ENCODE data around the gene F7. TPM values are rescaled to one million over a fixed set of nuclear protein-coding genes. Genes with fewer than 3 reads are reported as not detected.

Gene F7
- total RNA-seq, 2 donors from 2014 or later: not detected

GRCh38 chr13:113095146-113096051, 10.2 kb upstream of the F7 start:
- ATAC-seq (no peak), DNase-seq (no peak)
- no peak for TF ChIP-seq POLR2A (IDR thresholded peaks at IDR 0.05)
- TF ChIP-seq, protein P1, sequence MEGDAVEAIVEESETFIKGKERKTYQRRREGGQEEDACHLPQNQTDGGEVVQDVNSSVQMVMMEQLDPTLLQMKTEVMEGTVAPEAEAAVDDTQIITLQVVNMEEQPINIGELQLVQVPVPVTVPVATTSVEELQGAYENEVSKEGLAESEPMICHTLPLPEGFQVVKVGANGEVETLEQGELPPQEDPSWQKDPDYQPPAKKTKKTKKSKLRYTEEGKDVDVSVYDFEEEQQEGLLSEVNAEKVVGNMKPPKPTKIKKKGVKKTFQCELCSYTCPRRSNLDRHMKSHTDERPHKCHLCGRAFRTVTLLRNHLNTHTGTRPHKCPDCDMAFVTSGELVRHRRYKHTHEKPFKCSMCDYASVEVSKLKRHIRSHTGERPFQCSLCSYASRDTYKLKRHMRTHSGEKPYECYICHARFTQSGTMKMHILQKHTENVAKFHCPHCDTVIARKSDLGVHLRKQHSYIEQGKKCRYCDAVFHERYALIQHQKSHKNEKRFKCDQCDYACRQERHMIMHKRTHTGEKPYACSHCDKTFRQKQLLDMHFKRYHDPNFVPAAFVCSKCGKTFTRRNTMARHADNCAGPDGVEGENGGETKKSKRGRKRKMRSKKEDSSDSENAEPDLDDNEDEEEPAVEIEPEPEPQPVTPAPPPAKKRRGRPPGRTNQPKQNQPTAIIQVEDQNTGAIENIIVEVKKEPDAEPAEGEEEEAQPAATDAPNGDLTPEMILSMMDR (IDR thresholded peaks at IDR 0.05): no peak
- Histone ChIP-seq H3K4me3 (no peak overlapping the region), H3K27me3 (no peaks in the 10 kb centered on the region), H3K36me3 (replicated peaks in 1 of 2; ENCODE audit: insufficient read depth in 1 of 2, low read depth in 2 of 2) (no peaks in the 10 kb centered on the region), H3K9me3 (no peaks in the 10 kb centered on the region), H3K27ac (no peak overlapping the region), H3K4me1 (no peaks in the 10 kb centered on the region)
- WGBS, 2 donors: 89 to 94% methylated on average over 17 to 25 of the region's 25 CpGs
- intact Hi-C loops (cut with DNase I): no loop called here

GRCh38 chr13:113096052-113096744, 9.4 kb upstream of the F7 start:
- intact Hi-C loops (cut with DNase I): no loop called here
- Histone ChIP-seq H3K4me3 (no peak overlapping the region), H3K27ac (no peak overlapping the region), H3K4me1 (no peaks in the 10 kb centered on the region), H3K36me3 (replicated peaks in 1 of 2; ENCODE audit: insufficient read depth in 1 of 2, low read depth in 2 of 2) (no peaks in the 10 kb centered on the region), H3K9me3 (no peaks in the 10 kb centered on the region), H3K27me3 (no peaks in the 10 kb centered on the region)
- TF ChIP-seq, protein P1 (IDR thresholded peaks at IDR 0.05): no peak
- TF ChIP-seq POLR2A (IDR thresholded peaks at IDR 0.05): no peak
- 93 to 95% methylated on average over 19 to 53 of the region's 61 CpGs for WGBS, 2 donors
- DNase-seq (no peak), ATAC-seq (no peak)

GRCh38 chr13:113096745-113097305, 8.8 kb upstream of the F7 start:
- no peaks in the 10 kb centered on the region for H3K36me3 ChIP-seq (replicated peaks in 1 of 2; ENCODE audit: insufficient read depth in 1 of 2, low read depth in 2 of 2)
- DNase-seq (no peak), ATAC-seq (no peak)
- H3K9me3 ChIP-seq: no peaks in the 10 kb centered on the region
- no peak overlapping the region for H3K4me3 ChIP-seq
- H3K27ac ChIP-seq: no peak overlapping the region
- TF ChIP-seq POLR2A (IDR thresholded peaks at IDR 0.05): no peak
- TF ChIP-seq, protein P1 (IDR thresholded peaks at IDR 0.05): no peak
- 92 to 98% methylated on average over 15 to 51 of the region's 52 CpGs for WGBS, 2 donors
- intact Hi-C loops (cut with DNase I): no loop called here
- H3K27me3 ChIP-seq: no peaks in the 10 kb centered on the region
- no peaks in the 10 kb centered on the region for H3K4me1 ChIP-seq

GRCh38 chr13:113097651-113098050, 7.9 kb upstream of the F7 start:
- H3K9me3 ChIP-seq: no peaks in the 10 kb centered on the region
- intact Hi-C loops (cut with DNase I): no loop called here
- 89 to 94% methylated on average over 7 of the region's 7 CpGs for WGBS, 2 donors
- no peak for ATAC-seq
- no peak overlapping the region for H3K4me3 ChIP-seq
- no peak for DNase-seq
- H3K27ac ChIP-seq: no peak overlapping the region
- no peaks in the 10 kb centered on the region for H3K4me1 ChIP-seq
- TF ChIP-seq, protein P1 (IDR thresholded peaks at IDR 0.05): no peak
- no peak for TF ChIP-seq POLR2A (IDR thresholded peaks at IDR 0.05)
- H3K27me3 ChIP-seq: no peaks in the 10 kb centered on the region
- H3K36me3 ChIP-seq (replicated peaks in 1 of 2; ENCODE audit: insufficient read depth in 1 of 2, low read depth in 2 of 2): no peaks in the 10 kb centered on the region

All from body of pancreas (tissue), 4 donors.